HG03354 (cell line): ENCODE results near the gene KNL1.
A peak's percentile ranks its signal among the peaks of the same experiment; 100 is the strongest.

Experiments used
- ATAC-seq: cut with Tn5 transposase; IDR thresholded peaks from one replicate; pipeline ENCODE4 v1.9.1; 2021; ENCODE audit warnings: mild to moderate bottlenecking; ENCODE audit not compliant: unreplicated experiment, poor library complexity, severe bottlenecking

Gene KNL1

GRCh38 chr15:40582726-40583246 is 11.3 kb upstream of the KNL1 start:
- ATAC-seq = no peak

- no peak for ATAC-seq
These were observed 9.9 kb upstream of the KNL1 start for GRCh38 chr15:40584191-40584590.

GRCh38 chr15:40590667-40591050 is 3.4 kb upstream of the KNL1 start:
- no peak for ATAC-seq

GRCh38 chr15:40591389-40591788 is 2.7 kb upstream of the KNL1 start:
- ATAC-seq = no peak

- no peak for ATAC-seq
These were observed 884 bp upstream of the KNL1 start for GRCh38 chr15:40593165-40593564.

DNA sequence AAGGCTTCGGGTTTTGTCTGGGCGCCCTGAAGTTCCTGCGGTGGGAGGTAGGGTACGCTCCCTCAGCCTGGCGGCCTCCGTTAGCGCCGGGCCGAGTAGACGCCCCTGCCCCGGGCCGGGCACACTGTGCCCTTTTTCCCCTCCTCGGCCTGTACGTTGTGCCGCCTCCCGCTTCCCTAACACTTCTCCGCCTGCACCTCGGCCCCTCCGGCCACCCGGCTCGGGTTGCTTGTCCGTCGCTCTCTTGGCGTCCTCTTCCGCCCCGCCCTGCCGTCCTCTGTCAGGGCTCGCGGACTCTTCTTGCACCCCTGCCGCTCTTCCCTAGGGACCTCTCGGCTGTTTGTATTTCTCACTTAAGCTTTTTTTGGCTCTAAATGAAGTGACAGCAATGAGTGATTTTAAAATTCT is 384 bp downstream of the KNL1 start:
- ATAC-seq = peak; percentile 50

DNA sequence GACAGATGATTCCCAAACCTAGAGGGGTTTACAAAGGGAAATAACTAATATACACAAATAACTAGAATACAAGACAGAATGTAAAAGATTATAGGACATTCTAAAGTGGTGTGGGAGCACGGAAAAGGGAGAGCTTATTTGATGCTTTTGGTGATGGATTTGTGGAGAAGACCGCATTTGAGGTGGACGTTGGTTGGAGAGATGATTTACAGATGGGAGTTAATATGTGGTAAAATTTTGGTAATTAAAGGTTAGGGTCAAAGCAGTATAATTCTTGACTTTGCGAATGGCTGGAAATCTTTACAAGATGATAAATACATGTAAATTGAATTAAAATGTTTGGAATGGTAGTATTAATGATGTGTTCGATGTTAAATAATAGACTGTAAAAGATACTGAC is 1.2 kb downstream of the KNL1 start:
- ATAC-seq = no peak

DNA sequence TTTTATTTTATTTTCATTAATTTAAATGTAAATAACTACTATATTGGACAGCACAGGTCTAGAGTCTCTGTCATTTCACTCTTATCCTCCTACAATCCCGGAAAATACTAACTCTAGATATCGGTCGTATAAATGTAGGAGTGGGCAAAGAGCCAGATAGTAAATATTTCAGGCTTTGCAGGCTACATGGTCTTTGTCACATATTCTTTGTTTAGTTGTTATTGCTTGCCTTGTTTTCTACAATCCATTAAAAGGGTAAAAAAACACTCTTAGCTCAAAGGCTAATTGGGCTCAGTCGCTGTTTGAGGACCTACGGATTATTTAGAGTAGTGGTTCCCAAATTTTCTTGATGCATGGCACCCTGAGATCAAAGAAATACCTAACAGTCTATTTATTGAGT is 1.7 kb downstream of the KNL1 start:
- ATAC-seq = no peak

GRCh38 chr15:40597024-40597423 is 3.0 kb downstream of the KNL1 start:
- ATAC-seq = no peak

DNA sequence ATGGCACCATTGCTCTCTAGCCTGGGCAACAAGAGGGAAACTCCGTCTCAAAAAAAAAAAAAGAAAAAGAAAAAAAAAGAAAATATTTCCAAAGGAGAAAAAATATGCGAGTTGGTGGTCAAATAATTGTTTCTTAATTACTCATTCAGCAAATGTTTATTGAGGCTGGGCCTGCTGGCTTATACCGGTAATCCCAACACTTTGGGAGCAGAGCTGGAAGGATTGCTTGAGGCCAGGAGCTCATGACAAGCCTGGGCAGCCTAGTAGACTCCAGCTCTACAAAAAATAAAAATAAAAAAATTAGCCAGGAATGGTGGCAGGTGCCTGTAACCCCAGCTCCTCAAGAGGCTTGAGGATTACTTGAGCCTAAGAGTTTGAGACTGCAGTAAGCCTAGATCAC is 4.1 kb downstream of the KNL1 start:
- ATAC-seq = no peak

DNA sequence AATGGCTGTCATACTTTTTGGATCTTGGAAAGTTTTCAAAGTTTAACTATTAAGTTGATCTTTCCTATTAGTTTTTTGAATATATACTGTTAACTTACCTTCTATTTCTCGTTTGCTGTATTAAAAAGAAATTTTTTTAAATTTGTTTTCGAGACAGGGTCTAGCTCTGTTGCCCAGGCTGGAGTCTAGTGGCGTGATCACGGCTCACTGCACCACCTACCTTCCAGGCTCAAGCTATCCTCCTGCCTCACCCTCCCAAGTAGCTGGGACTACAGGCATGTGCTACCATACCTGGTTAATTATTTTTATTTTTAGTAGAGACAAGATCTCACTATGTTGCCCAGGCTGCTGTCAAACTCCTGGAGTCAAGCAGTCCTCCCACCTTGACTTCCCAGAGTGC is 4.6 kb downstream of the KNL1 start:
- no peak for ATAC-seq

- ATAC-seq = no peak
These were observed 6.9 kb downstream of the KNL1 start for GRCh38 chr15:40600956-40601355.

- no peak for ATAC-seq
These were observed 9.9 kb downstream of the KNL1 start for GRCh38 chr15:40603935-40604334.

DNA sequence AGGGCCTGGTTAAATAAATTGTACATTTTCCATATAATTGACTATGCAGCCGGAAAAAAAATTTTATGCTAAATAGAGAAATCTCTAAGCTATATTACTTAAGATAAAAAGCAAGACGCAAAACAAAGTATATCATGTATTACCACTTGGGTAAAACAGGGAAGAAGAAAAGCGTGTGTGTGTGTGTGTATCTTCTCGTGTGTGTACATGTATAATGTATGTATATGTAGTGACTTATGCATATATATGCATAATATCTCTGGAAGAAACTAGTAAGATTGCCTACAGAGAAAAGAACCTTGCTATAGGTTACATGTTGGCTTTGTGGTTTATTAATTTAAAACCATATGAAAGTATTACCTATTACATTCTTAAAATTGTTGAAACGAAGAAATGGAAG is 19.0 kb downstream of the KNL1 start:
- no peak for ATAC-seq

- ATAC-seq = no peak
These were observed 24.0 kb downstream of the KNL1 start for GRCh38 chr15:40618023-40618422.

DNA sequence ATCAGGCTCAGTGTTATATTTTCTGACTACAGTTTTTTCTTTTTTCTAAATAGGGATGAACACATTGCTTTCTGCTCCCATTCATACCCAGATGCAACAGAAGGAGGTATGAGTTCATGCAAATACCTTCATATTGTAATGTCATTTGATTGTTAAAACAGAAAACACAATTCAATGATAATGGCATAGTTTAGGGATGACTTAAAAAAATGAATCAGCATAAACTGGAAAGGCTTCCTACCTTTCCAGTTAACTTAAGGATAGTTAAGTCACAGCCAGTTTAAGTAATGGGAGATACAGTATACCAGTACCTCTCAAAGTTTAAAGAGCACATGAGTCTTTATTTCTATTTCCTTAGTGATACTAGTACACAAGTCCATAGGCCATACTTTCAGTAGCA is 24.9 kb downstream of the KNL1 start:
- no peak for ATAC-seq

DNA sequence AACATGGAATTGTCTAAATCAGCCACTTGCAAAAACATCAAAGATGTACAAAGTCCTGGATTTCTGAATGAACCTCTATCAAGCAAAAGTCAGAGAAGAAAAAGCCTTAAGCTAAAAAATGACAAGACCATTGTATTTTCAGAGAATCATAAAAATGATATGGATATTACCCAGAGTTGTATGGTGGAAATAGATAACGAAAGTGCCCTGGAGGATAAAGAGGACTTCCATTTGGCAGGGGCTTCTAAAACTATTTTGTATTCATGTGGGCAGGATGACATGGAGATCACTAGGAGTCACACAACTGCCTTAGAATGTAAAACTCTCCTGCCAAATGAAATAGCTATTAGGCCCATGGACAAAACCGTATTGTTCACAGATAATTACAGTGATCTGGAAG is 29.3 kb downstream of the KNL1 start:
- no peak for ATAC-seq

GRCh38 chr15:40630313-40630712 is 36.3 kb downstream of the KNL1 start:
- ATAC-seq = no peak

DNA sequence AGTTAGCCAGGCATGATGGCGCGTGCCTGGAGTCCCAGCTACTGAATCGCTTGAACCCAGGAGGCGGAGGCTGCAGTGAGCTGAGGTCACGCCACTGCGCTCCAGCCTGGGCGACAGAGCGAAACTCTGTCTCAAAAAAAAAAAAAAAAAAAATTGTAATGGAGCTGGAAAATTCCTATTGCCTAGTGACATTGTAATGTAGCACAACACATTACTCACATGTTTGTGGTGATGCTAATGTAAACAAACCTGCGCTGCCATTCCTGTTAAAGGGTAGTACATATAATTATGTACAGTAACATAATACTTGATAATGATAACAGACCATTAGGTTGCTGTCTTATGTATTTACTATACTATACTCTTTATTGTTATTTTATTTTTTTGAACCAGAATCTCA is 39.1 kb downstream of the KNL1 start:
- no peak for ATAC-seq

DNA sequence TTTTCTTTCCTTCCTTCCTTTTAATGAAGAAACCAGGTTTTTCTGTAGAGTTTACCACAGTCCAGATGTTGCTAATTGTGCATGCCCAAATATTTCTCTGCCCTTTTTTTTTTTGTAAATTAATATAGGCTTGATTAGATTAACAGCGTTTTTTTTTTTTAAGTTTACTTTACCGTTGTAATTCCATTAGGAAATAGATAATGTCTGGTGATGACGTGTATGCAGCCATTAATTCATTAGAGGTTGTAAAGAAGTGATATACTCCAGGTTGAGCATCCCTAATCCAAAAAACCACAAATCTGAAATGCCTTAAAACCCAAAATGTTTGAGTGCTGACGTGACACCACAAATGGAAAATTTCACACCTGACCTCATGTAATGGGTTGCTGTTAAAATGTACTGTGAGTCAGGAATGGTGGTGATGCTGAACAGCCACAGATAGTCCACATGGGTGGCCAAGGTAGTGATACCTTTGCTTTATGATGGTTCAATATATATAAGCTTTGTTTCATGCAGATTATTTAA is 43.2 kb downstream of the KNL1 start:
- ATAC-seq = no peak

GRCh38 chr15:40639677-40640076 is 45.6 kb downstream of the KNL1 start:
- ATAC-seq = no peak

DNA sequence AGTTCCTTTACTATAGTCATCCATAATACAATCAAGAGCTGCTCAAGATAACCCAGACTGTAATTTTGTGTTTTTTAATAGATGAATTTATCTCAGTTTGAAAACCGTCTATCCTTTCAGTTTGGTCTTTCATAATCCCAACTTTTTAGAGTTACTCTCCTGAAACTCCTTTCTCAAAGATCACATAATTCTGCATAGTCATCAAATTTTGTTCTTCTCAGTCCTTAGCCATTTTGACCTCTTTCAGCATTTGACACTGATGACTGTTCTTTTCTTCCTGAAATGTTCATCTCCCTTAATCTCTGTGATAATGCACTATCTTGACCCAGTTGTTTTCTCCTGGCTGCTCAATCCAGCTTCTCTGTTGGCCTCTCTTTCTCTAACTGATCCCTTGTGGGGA is 53.5 kb downstream of the KNL1 start:
- no peak for ATAC-seq
